IMR-90 (cell line): ENCODE measurements around the gene NKAPL. TPM values are rescaled to one million over a fixed set of nuclear protein-coding genes. Genes with fewer than 3 reads are reported as not detected.
A peak's percentile ranks its signal among the peaks of the same experiment; 100 is the strongest.

Source experiments
- ATAC-seq: fragments of 200-7000 bp; cut with Tn5 transposase; 2 replicates; pipeline ENCODE4 v1.9.1; 2020; ENCODE audit warnings: low read depth, mild to moderate bottlenecking, moderate library complexity
- BruUV-seq: library from RNA; stranded (reverse); fragments of 400-500 nt; replicated peaks from 2 replicates; lab custom pipeline; 2021; lab: Mats Ljungman, UMichigan
- CTCF ChIA-PET: fragments of 300-600 bp; formaldehyde crosslinking; extraction: SDS; loops from one replicate; lab custom pipeline; 2021; ENCODE audit warnings: antibody characterized with exemption; lab: Yijun Ruan, JAX
- POLR2A ChIA-PET: fragments of 300-600 bp; sonication (Branson Sonifier 250); formaldehyde crosslinking; loops from one replicate; lab custom pipeline; 2022; ENCODE audit warnings: antibody characterized with exemption; ENCODE audit not compliant: unreplicated experiment; lab: Charles Lee
- DNase-seq: peaks from one replicate; pipeline ENCODE4 v3.0.0; 2013
- H2AFZ ChIP-seq: replicated peaks from 2 replicates; pipeline ENCODE3; 2013; ENCODE audit warnings: low read length, mild to moderate bottlenecking; ENCODE audit not compliant: poor library complexity
- H2AK5ac ChIP-seq: 2 replicates; pipeline ENCODE4 v1.6.1; 2013; ENCODE audit warnings: low read depth, low read length, inconsistent platforms
- H2AK9ac ChIP-seq: replicated peaks from 2 replicates; pipeline ENCODE3; 2013; ENCODE audit warnings: mild to moderate bottlenecking, low read depth, low read length, moderate library complexity; ENCODE audit not compliant: poor library complexity
- H2BK120ac ChIP-seq: 2 replicates; pipeline ENCODE4 v1.6.1; 2013; ENCODE audit warnings: low read depth, low read length, inconsistent platforms
- H2BK15ac ChIP-seq: 3 replicates; pipeline ENCODE4 v1.6.1; 2013; ENCODE audit warnings: low read depth, low read length, inconsistent platforms
- H2BK20ac ChIP-seq: 2 replicates; pipeline ENCODE4 v1.6.1; 2013; ENCODE audit warnings: low read depth, mild to moderate bottlenecking, inconsistent platforms, low read length, moderate library complexity
- H2BK5ac ChIP-seq: 2 replicates; pipeline ENCODE4 v1.6.1; 2013; ENCODE audit warnings: mild to moderate bottlenecking, low read depth, low read length, inconsistent platforms; ENCODE audit not compliant: poor library complexity, severe bottlenecking
- H3K14ac ChIP-seq: replicated peaks from 2 replicates; pipeline ENCODE4 v1.6.1; 2013; ENCODE audit warnings: low read depth, low read length, inconsistent platforms
- H3K18ac ChIP-seq: 2 replicates; pipeline ENCODE4 v1.6.1; 2013; ENCODE audit warnings: low read depth, low read length, control low read depth
- H3K23ac ChIP-seq: 2 replicates; pipeline ENCODE4 v1.6.1; 2013; ENCODE audit warnings: low read depth, low read length, inconsistent platforms
- H3K27ac ChIP-seq: 2 replicates; pipeline ENCODE4 v1.5.1; 2013; ENCODE audit warnings: mild to moderate bottlenecking, control low read depth, low read length; ENCODE audit not compliant: insufficient read depth
- H3K27me3 ChIP-seq: 2 replicates; pipeline ENCODE4 v1.6.1; 2013; ENCODE audit warnings: low read length; ENCODE audit not compliant: control insufficient read depth, insufficient read depth
- H3K36me3 ChIP-seq: 2 replicates; pipeline ENCODE4 v1.6.1; 2013; ENCODE audit warnings: low read length, mixed read lengths; ENCODE audit not compliant: control insufficient read depth, insufficient read depth
- H3K4ac ChIP-seq: 2 replicates; pipeline ENCODE4 v1.6.1; 2013; ENCODE audit warnings: low read depth, low read length, inconsistent platforms
- H3K4me1 ChIP-seq: 2 replicates; pipeline ENCODE4 v1.6.1; 2013; ENCODE audit warnings: low read length, mixed read lengths; ENCODE audit not compliant: control insufficient read depth, insufficient read depth
- H3K4me2 ChIP-seq: 2 replicates; pipeline ENCODE4 v1.6.1; 2013; ENCODE audit warnings: low read depth, mild to moderate bottlenecking, control low read depth, low read length, moderate library complexity
- H3K4me3 ChIP-seq: 2 replicates; pipeline ENCODE4 v1.5.1; 2013; ENCODE audit warnings: low read depth, mild to moderate bottlenecking, control low read depth, low read length, moderate library complexity; ENCODE audit not compliant: insufficient read depth
- H3K56ac ChIP-seq: 2 replicates; pipeline ENCODE4 v1.6.1; 2013; ENCODE audit warnings: low read length, inconsistent platforms; ENCODE audit not compliant: insufficient read depth; ENCODE audit errors: extremely low read depth
- H3K79me1 ChIP-seq, 2 experiments: 2 replicates each; pipeline ENCODE4 v1.6.1; 2013; ENCODE audit warnings: low read length in 2 of 2, inconsistent platforms in 1 of 2, low read depth in 1 of 2
- H3K9ac ChIP-seq: 2 replicates; pipeline ENCODE4 v1.6.1; 2013; ENCODE audit warnings: low read depth, low read length, control low read depth
- H3K9me1 ChIP-seq: 2 replicates; pipeline ENCODE4 v1.6.1; 2013; ENCODE audit warnings: low read length, inconsistent platforms; ENCODE audit not compliant: insufficient read depth
- H3K9me3 ChIP-seq: 2 replicates; pipeline ENCODE4 v1.6.1; 2013; ENCODE audit warnings: low read length; ENCODE audit not compliant: control insufficient read depth, insufficient read depth
- H4K20me1 ChIP-seq: 2 replicates; pipeline ENCODE4 v1.6.1; 2013; ENCODE audit warnings: low read length, inconsistent platforms; ENCODE audit not compliant: insufficient read depth
- H4K5ac ChIP-seq: 2 replicates; pipeline ENCODE4 v1.6.1; 2013; ENCODE audit warnings: mild to moderate bottlenecking, low read depth, low read length, control low read depth
- H4K8ac ChIP-seq, 2 experiments: 2 replicates each; pipeline ENCODE4 v1.6.1; 2013; ENCODE audit warnings: low read depth in 2 of 2, low read length in 2 of 2, control low read depth in 1 of 2, inconsistent platforms in 1 of 2
- H4K91ac ChIP-seq: 2 replicates; pipeline ENCODE4 v1.6.1; 2013; ENCODE audit warnings: low read depth, low read length, inconsistent platforms; ENCODE audit not compliant: insufficient read depth
- BHLHE40 ChIP-seq: fragments of 150-350 bp; IDR thresholded peaks from 2 replicates; pipeline ENCODE4 v1.6.1; 2016; ENCODE audit warnings: mild to moderate bottlenecking, low read depth, low read length
- CEBPB ChIP-seq: IDR thresholded peaks from 2 replicates; pipeline ENCODE4 v1.6.1; 2012; ENCODE audit warnings: low read depth, low read length, improper control_type of control experiment
- CTCF ChIP-seq: conservative IDR thresholded peaks from 2 replicates; pipeline ENCODE4 v1.5.1; 2012; ENCODE audit warnings: mild to moderate bottlenecking, low read depth, low read length, improper control_type of control experiment
- MAFK ChIP-seq: IDR thresholded peaks from 2 replicates; pipeline ENCODE4 v1.6.1; 2012; ENCODE audit warnings: low read depth, low read length, improper control_type of control experiment
- MAZ ChIP-seq: IDR thresholded peaks from 2 replicates; pipeline ENCODE4 v1.6.1; 2012; ENCODE audit warnings: low read depth, mild to moderate bottlenecking, low read length, improper control_type of control experiment, moderate library complexity, borderline replicate concordance
- MXI1 ChIP-seq: IDR thresholded peaks from 2 replicates; pipeline ENCODE4 v1.6.1; 2012; ENCODE audit warnings: low read depth, mild to moderate bottlenecking, low read length, moderate library complexity, borderline replicate concordance
- RCOR1 ChIP-seq: IDR thresholded peaks from 2 replicates; pipeline ENCODE4 v1.6.1; 2012; ENCODE audit warnings: mild to moderate bottlenecking, low read length, improper control_type of control experiment; ENCODE audit not compliant: insufficient replicate concordance
- RFX5 ChIP-seq: IDR thresholded peaks from 2 replicates; pipeline ENCODE4 v1.8.0; 2012; ENCODE audit warnings: low read depth, mild to moderate bottlenecking, low read length, moderate library complexity
- SMC3 ChIP-seq: fragments of 150-350 bp; IDR thresholded peaks from 2 replicates; pipeline ENCODE4 v1.6.1; 2016; ENCODE audit warnings: low read depth, mild to moderate bottlenecking, antibody characterized with exemption, low read length, moderate library complexity
- USF2 ChIP-seq: fragments of 150-350 bp; IDR thresholded peaks from 2 replicates; pipeline ENCODE4 v1.6.1; 2017; ENCODE audit warnings: mild to moderate bottlenecking, antibody characterized with exemption, low read length, low read depth
- WGBS, 2 experiments: methylation state at CpG; one replicate each; pipeline versions ENCODE4 v1.1.5 to v1.1.7; 2013; ENCODE audit warnings: missing lambda C conversion rate in 2 of 2; ENCODE audit not compliant: insufficient read length in 1 of 2; ENCODE audit errors: extremely low coverage in 2 of 2; 5-methylcytosine and 5-hydroxymethylcytosine counted together
- dilution Hi-C: fragments of 300-500 bp; cut with HindIII; formaldehyde crosslinking; loops from one replicate; pipeline ENCODE4 v1.14.3; 2018; ENCODE audit warnings: low sequenced_read_pairs; ENCODE audit not compliant: unreplicated experiment
- in situ Hi-C: fragments of 300-500 bp; cut with MboI; formaldehyde crosslinking; loops from 3 replicates; pipeline ENCODE4 v1.14.3; 2019; ENCODE audit warnings: low sequenced_read_pairs, inconsistent platforms, mixed read lengths
- intact Hi-C: fragments of 100-400 bp; cut with micrococcal nuclease; formaldehyde crosslinking; loops from 2 replicates; pipeline ENCODE4 v1.10.0; 2022
- polyA plus RNA-seq, 3 experiments: library from polyadenylated mRNA; depleted of rRNA; stranded (reverse); fragments of >200 nt; gene quantifications; 2 replicates each; pipeline ENCODE4 v1.2.3, GENCODE V29; 2012; ENCODE audit warnings: low replicate concordance in 1 of 3
- total RNA-seq: library from RNA; depleted of rRNA; stranded (reverse); fragments of >200 nt; gene quantifications from 2 replicates; pipeline ENCODE4 v1.2.3, GENCODE V29; 2012

NKAPL gene
- total and polyA plus RNA-seq, 2 of the 4 experiments (the other 2 are of a cell fraction): 0.51 to 0.54 TPM

GRCh38 chr6:28220257-28221133 lies 38.6 kb upstream of the NKAPL start:
- H4K91ac ChIP-seq: no peak overlapping the region
- peaks cover 10 to 16% of the 10 kb centered on the region in 2 experiments; a peak in 3 of 4 replicates for H3K79me1 ChIP-seq
- no peak overlapping the region for H3K4ac ChIP-seq
- H2AFZ ChIP-seq: no peak overlapping the region
- no peak overlapping the region for H2BK15ac ChIP-seq
- peak; percentile 22 for DNase-seq
- POLR2A ChIA-PET: no interaction called here
- no peak overlapping the region for H3K4me2 ChIP-seq
- no peaks in the 10 kb centered on the region for H3K36me3 ChIP-seq
- H3K27me3 ChIP-seq: no peaks in the 10 kb centered on the region; the same call in 1 of the 2 replicates
- in situ Hi-C loops (no loop called here), intact Hi-C loops (no loop called here), dilution Hi-C loops (no loop called here)
- no peak overlapping the region for H3K56ac ChIP-seq
- H3K27ac ChIP-seq: no peak overlapping the region
- H3K9ac ChIP-seq: no peak overlapping the region
- H4K20me1 ChIP-seq: no peaks in the 10 kb centered on the region
- no peak overlapping the region for H2BK5ac ChIP-seq
- H3K4me3 ChIP-seq: no peak overlapping the region
- no peak for TF ChIP-seq CEBPB
- no peak for TF ChIP-seq USF2
- TF ChIP-seq BHLHE40: no peak
- no peak for TF ChIP-seq CTCF
- TF ChIP-seq MAFK: no peak
- TF ChIP-seq RCOR1: no peak
- TF ChIP-seq MXI1: no peak
- TF ChIP-seq RFX5: no peak
- no peak for TF ChIP-seq MAZ
- no peak for TF ChIP-seq SMC3
- no peaks in the 10 kb centered on the region for H3K9me3 ChIP-seq
- H3K18ac ChIP-seq: no peak overlapping the region
- WGBS, 2 experiments: 58% methylated on average over 2 of the region's 6 CpGs; no CpG with 5 or more reads in 1 of the 2 experiments
- peak overlapping the region in 1 of 2 experiments; percentile 51; a peak in 2 of 4 replicates for H4K8ac ChIP-seq
- BruUV-seq: no TSS peak
- CTCF ChIA-PET: no interaction called here
- no peak overlapping the region for H2BK120ac ChIP-seq
- peaks cover 3% of the 10 kb centered on the region; the same call in 1 of the 2 replicates for H3K9me1 ChIP-seq
- H2AK9ac ChIP-seq: no peak overlapping the region
- H3K4me1 ChIP-seq: peaks cover 4% of the 10 kb centered on the region
- no peak overlapping the region for H4K5ac ChIP-seq
- ATAC-seq: no peak
- no peak overlapping the region for H2AK5ac ChIP-seq
- H3K14ac ChIP-seq: no peak overlapping the region
- peak overlapping the region; percentile 49; the same call in 1 of the 2 replicates for H3K23ac ChIP-seq
- no peak overlapping the region for H2BK20ac ChIP-seq
